ENCODE results near the gene EGFR. TPM values are rescaled to one million over a fixed set of nuclear protein-coding genes. Genes with fewer than 3 reads are reported as not detected.
"Not testable (repeated sequence)": the region's sequence is repeated elsewhere in the genome, so short reads cannot be mapped to it uniquely, and the experiment has no call there.

Gene EGFR
- polyA plus RNA-seq, 12 donors = 25.3 to 66.1 (median 28.9) TPM; not detected in 1

GRCh38 chr7:55163733-55164132, 144.9 kb downstream of the EGFR start:
- DNase-seq = no peak

- DNase-seq = no peak
These were observed 145.7 kb downstream of the EGFR start for GRCh38 chr7:55164527-55164926.

GRCh38 chr7:55165176-55165861, 146.5 kb downstream of the EGFR start:
- DNase-seq = no peak

- not testable (repeated sequence) for DNase-seq
These were observed 148.5 kb downstream of the EGFR start for GRCh38 chr7:55167296-55167695.

DNA sequence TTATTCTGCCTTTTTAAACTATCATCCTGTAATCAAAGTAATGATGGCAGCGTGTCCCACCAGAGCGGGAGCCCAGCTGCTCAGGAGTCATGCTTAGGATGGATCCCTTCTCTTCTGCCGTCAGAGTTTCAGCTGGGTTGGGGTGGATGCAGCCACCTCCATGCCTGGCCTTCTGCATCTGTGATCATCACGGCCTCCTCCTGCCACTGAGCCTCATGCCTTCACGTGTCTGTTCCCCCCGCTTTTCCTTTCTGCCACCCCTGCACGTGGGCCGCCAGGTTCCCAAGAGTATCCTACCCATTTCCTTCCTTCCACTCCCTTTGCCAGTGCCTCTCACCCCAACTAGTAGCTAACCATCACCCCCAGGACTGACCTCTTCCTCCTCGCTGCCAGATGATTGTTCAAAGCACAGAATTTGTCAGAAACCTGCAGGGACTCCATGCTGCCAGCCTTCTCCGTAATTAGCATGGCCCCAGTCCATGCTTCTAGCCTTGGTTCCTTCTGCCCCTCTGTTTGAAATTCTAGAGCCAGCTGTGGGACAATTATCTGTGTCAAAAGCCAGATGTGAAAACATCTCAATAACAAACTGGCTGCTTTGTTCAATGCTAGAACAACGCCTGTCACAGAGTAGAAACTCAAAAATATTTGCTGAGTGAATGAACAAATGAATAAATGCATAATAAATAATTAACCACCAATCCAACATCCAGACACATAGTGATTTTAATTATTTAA, 151.7 kb downstream of the EGFR start:
- no peak for DNase-seq

DNA sequence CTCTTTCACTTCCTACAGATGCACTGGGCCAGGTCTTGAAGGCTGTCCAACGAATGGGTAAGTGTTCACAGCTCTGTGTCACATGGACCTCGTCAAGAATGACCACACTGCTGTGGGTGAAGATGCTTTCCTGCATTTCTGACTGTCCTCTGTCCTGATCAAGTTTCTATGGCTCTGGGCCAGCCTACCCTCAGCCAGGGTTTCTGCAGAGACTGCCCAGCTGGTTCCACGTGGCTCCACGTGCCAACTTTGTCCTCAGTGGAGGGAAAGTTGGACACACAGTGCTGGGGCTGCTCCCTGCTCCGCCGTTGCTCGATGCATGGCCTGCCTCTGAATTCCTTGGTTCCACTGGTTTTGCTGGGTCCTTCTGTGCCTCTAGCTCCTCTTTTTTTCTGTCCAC, 152.3 kb downstream of the EGFR start:
- no peak for DNase-seq

DNA sequence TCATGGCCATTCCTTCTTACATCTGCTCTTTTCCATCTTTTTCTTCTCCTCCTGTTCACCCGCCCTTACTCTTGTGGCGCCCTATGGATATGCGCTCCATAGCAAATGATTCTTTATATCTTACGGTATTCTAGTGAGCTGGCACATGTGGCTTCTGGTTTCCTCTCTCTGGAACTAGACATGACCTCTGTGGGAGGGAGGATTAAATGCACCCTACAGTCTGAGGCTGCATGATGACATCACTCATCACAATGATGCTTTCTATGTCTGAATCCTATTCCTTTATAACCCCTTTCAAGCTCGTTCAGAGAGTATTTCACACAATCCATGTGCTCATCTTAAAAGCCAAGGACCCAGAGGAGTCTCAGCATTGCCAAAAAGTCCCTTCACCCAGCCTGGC, 153.3 kb downstream of the EGFR start:
- no peak for DNase-seq

GRCh38 chr7:55172881-55173609, 154.2 kb downstream of the EGFR start:
- no peak for DNase-seq

DNA sequence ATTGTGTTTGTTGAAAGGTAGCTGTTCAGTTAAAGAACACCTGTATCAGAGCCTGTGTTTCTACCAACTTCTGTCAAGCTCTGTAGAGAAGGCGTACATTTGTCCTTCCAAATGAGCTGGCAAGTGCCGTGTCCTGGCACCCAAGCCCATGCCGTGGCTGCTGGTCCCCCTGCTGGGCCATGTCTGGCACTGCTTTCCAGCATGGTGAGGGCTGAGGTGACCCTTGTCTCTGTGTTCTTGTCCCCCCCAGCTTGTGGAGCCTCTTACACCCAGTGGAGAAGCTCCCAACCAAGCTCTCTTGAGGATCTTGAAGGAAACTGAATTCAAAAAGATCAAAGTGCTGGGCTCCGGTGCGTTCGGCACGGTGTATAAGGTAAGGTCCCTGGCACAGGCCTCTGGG, 154.9 kb downstream of the EGFR start:
- no peak for DNase-seq

- DNase-seq = no peak
These were observed 155.6 kb downstream of the EGFR start for GRCh38 chr7:55174456-55174855.

GRCh38 chr7:55174856-55175255, 156.0 kb downstream of the EGFR start:
- DNase-seq = no peak

GRCh38 chr7:55177068-55177530, 158.3 kb downstream of the EGFR start:
- DNase-seq = no peak

GRCh38 chr7:55177589-55178261, 158.9 kb downstream of the EGFR start:
- DNase-seq = peak; percentile 43

GRCh38 chr7:55178292-55178862, 159.6 kb downstream of the EGFR start:
- DNase-seq = no peak

GRCh38 chr7:55178863-55179773, 160.3 kb downstream of the EGFR start:
- DNase-seq = no peak

- no peak for DNase-seq
These were observed 161.3 kb downstream of the EGFR start for GRCh38 chr7:55179931-55180682.

GRCh38 chr7:55180963-55181542, 162.2 kb downstream of the EGFR start:
- DNase-seq = no peak

GRCh38 chr7:55181762-55182161, 162.9 kb downstream of the EGFR start:
- DNase-seq = no peak

GRCh38 chr7:55183897-55184296, 165.1 kb downstream of the EGFR start:
- no peak for DNase-seq

Measured in muscle of arm (tissue), 12 donors.